Retinal pigment epithelial cell (primary cell): ENCODE results near the gene SYMPK.

ENCODE experiments used
- DNase-seq: peaks from one replicate; pipeline ENCODE4 v3.0.0-alpha.2; 2010; ENCODE audit warnings: low read depth
- H3K4me3 ChIP-seq: 2 replicates; pipeline ENCODE4 v1.5.1; 2011; ENCODE audit warnings: mild to moderate bottlenecking, low read length, control low read depth, moderate library complexity
- CTCF ChIP-seq: conservative IDR thresholded peaks from 2 replicates; pipeline ENCODE4 v1.5.1; 2011; ENCODE audit warnings: low read depth, low read length, control low read depth, inconsistent platforms

Gene SYMPK

GRCh38 chr19:45798995-45799517, 63.9 kb downstream of the SYMPK start:
- H3K4me3 ChIP-seq: no peak overlapping the region
- no peak for DNase-seq
- TF ChIP-seq CTCF: peak; percentile 81

- no peak for TF ChIP-seq CTCF
- H3K4me3 ChIP-seq: no peak overlapping the region
- DNase-seq: no peak
These were observed 68.3 kb downstream of the SYMPK start for GRCh38 chr19:45794627-45795026.

- no peak overlapping the region for H3K4me3 ChIP-seq
- no peak for DNase-seq
- TF ChIP-seq CTCF: no peak
These were observed 69.1 kb downstream of the SYMPK start for GRCh38 chr19:45793876-45794275.

GRCh38 chr19:45793178-45793564, 69.8 kb downstream of the SYMPK start:
- no peak for TF ChIP-seq CTCF
- no peak for DNase-seq
- peak overlapping the region; percentile 11 for H3K4me3 ChIP-seq

- peak; percentile 92 for DNase-seq
- peak within 1 kb of the TSS; percentile 87 for H3K4me3 ChIP-seq
- no peak for TF ChIP-seq CTCF
These were observed 70.3 kb downstream of the SYMPK start, which contains the start of gene DMWD for GRCh38 chr19:45792470-45793177. TSS of gene DMWD (minus strand) at chr19:45792845. CDS start at chr19:45792756, 89 bp downstream.

- DNase-seq: no peak
- TF ChIP-seq CTCF: no peak
- H3K4me3 ChIP-seq: peak overlapping the region; percentile 87
These were observed 71.0 kb downstream of the SYMPK start for GRCh38 chr19:45791744-45792469.

- DNase-seq: no peak
- no peak for TF ChIP-seq CTCF
- H3K4me3 ChIP-seq: no peak overlapping the region
These were observed 72.0 kb downstream of the SYMPK start for GRCh38 chr19:45790942-45791341.
